NCI-H510A (cell line): ENCODE data around the gene CHD1L.
"Not testable (repeated sequence)": the region's sequence is repeated elsewhere in the genome, so short reads cannot be mapped to it uniquely, and the experiment has no call there.

Source experiments
- DNase-seq: peaks from one replicate; lab custom pipeline; 2025; lab: John Stamatoyannopoulos, UW

Gene CHD1L

DNA sequence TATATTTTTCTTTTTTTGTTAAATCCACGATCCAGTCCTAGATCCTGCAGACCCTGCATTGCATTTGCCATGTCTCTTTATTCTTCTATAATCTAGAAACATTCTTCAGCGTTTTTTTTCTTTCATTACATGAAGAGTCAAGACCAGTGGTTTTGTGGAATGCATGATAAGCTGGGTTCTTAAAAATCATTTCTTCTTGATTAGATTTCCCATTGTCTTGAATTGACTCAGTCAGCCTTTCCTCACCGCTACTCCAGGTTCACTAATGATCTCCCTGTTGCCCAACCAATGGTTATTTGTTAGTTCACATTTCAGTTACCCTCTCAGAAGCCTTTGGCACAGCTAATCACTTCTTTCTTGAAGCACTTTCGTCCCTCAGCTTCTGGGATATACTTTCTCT is 25.2 kb downstream of the CHD1L start:
- DNase-seq, result no peak

DNA sequence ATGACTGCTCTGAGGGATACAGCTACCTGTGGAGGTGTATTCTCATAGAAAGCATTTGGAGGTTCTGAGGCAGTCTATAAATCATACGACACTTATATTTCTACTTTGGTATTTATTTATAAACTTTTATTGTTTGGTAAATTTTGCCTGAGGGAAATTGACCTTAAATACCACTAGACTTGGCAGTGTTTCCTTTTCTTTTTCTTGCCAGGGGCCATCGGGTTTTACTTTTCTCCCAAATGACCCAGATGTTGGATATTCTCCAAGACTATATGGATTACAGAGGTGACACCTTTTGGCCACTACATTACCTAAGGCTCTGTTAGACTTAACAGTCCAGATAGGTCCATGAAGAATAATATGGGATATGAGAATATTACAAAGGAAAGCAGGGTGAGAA is 28.2 kb downstream of the CHD1L start:
- no peak for DNase-seq

DNA sequence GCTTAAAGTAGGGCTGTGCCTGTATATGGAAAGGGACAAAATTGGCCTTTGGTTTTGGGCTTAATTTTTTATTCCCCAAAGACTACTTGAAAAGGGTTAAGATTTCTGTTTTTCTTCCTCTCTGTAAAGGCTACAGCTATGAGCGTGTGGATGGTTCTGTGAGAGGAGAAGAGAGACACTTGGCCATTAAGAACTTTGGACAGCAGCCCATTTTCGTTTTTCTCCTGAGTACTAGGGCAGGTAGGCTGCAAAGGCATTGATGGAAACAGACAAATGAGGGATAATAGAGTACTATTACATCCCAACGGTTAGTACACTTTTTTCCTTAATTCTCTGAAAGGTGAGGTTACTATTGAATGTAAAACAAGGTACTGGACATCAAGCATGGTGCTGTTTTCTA is 29.6 kb downstream of the CHD1L start:
- DNase-seq, result no peak

DNA sequence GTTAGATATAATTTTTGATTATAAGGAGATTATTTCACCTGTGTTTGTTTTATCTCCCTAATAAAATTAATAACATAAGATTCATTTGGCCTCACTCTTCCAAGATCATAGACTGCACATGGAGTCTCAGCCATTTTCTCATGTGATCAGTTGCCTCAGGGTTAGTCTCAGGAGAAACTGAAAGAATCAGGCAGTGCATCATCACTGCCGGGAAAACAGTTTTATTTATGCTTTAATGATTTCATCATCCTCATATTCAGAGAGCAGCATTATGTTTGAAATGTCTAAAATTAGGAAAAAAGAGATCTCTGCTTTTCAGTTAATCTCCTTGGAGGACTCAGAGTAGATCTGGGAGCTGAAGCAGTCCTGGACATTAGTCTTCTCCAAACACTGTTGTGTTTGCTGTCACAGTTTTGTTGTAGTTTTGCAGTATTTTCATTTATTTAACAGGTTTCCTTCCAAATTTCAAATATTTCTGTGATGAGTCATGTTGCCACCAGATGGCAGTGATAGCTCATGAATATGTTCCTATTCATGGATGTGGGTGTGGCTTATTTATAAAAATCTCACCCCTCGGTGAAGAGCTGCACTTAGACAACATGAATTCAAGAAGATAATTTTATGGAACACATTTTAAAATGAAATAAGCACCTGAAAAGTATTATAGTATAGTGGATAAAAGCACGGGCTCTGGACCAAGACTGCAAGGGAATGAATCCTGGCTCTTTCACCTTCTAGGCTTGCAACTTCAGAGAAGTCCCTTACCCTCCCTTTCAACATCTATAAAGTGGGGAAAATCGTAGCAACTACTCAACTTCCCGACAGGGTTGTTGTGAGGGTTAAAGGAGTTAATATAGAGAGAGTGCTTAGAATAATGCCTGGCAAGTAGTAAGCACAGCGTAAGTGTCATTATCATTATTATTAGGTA is 31.2 kb downstream of the CHD1L start:
- DNase-seq, result peak; percentile 14

DNA sequence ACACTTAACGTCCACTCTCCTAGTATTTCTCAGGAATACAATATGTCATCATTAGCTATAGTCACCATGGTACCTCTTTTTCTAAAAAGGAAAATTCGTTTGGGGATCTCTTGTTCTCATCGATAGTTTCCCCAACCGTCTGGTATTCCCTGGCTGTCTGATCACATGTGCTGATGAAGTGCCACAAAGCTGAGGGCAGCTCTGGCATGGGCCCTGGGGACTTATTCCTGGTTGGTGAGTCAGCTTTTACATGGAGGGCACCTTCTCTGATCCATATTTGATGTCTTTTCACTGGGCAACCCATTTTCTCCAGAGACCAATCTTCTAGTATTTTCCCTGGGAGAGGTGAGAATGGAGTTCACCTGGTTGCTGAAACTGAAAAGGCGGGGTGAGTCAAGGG is 39.5 kb downstream of the CHD1L start:
- DNase-seq, result no peak

DNA sequence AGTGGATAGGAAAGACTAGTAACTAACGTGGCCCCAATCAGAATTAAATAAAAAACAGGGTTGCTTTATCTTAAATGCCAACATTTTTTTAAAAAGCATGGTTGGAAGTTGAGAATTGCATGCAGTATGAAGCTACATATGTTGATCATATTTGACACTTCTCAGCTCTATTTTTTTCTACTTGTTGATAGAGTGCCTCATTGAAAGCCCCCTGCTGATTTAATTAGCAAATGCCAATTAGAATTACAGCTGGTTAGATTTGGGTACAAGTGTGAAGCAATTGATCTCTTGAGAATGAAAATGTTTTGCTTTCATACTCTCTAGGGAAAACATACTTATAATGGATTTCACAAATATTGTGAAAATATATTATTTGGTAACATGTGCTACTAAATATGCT is 40.5 kb downstream of the CHD1L start:
- no peak for DNase-seq

DNA sequence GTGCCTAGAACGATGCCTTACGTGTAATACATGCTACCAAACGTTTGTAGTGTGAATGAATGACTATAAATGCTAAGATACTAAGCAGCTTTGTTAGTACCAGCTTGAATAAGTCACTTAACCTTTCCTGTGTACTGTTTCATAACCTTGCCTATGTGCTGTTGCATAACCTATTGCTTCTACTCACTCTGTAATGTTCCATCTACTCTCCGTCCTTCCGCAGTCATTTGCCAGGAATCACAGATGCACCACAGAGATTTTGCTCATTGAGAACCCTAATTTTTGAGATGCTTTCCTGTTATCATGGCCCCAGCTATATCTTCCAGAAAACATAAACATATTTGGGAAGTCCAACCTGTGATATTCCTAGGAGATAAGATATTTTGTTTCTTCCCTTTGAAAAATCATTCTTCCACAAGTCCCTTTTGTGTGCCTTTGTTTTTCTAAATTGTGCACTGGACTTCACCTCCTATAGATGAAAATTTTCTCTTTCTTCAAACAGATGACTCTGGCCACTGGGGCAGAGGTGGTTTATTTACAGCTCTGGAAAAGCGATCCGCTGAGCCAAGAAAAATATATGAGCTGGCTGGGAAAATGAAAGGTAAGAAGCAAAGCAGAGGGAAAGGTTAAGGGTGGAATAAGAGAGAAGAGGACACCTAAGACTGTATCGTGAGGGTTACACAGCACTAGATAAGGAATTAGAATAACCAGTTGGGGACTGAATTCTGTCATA is 44.8 kb downstream of the CHD1L start:
- no peak for DNase-seq

DNA sequence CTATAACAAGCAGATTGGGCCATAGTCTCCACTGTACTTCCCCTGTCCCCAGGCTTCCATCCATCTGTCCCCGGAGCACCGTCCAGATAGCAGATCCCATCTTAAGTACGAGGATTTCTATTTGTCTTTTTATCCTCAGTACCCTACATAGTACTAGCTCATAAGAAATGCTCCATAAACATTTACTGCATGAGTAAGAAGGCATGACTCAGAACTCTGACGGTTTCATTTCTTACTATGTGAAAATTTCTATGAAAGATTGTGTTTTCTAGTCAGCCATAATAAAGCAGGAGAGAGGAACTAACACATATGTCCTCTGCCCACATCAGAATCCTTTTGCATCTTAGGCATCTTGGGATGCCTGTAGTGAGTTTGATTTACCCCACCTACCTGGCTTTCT is 49.5 kb downstream of the CHD1L start:
- no peak for DNase-seq

DNA sequence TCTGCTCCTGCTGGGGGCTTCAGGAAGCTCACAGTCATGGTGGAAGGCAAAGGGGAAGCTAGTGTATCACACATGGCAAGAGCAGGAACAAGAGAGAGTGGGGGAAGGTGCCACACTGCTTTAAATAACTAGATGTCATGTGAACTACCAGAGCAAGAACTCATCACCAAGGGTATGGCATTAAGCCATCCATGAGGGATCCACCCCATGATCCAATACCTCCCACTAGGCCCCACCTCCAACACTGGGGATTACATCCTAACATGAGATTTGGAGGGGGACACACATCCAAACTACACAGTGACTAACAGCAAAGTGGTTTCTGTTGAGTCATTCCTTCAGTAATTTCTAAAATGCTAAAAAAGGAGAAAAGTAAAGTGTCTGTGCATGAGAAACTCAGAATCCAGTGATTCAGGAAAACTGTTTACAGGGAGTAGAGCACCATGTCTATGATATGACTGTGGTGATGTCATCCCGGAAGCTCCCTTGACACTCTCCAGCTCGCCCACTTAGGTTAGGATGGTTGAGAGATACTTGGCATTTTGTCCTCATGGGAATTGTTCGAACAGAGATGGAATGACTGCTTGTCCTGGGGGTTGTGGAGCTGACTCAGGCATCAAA is 50.3 kb downstream of the CHD1L start:
- no peak for DNase-seq

DNA sequence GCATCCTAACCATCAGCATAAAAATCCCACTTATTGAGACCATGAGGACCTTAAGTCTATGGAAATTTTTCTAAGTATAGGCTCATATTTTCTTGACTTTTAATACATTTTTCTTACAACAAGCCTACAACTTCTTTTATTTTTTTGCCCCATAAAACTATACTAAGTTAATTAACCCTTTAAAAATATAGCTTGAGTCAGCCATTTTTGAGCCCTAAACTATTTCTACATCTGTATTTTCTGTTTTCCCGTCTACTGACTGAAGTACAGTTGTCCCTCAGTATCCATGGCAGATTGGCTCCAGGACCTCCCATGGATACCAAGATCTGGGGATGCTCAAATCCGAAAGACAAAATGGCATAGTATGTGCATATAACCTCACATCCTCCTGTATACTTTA is 55.0 kb downstream of the CHD1L start:
- no peak for DNase-seq

DNA sequence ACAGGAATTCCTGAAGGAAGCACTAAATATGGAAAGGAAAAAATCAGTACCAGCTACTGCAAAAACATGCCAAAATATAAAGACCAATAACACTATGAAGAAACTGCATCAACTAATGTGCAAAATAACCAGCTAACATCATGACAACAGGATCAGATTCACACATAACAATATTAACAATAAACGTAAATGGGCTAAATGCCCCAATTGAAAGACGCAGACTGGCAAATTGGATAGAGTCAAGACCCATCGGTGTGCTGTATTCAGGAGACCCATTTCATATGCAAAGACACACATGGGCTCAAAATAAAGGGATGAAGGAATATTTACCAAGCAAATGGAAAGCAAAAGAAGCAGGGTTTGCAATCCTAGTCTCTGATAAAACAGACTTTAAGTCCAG is 63.3 kb downstream of the CHD1L start:
- not testable (repeated sequence) for DNase-seq

DNA sequence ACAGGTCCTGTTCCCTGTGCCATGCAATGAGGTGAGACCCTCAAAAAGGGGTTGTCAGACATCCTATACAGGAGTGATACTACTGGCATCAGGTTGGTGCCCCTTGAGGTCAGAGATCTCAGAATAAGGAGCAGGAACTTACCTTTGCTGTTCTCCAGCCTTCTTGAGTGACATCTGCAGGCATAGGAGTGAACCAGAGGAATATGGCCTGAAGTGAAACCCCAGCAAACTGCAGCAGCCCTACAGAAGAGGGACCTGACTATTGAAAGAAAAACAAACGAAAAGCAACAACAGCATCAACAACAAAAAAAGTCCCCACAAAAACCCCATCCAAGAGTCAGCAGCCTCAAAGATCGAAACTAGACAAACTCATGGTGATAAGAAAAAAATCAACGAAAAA is 74.5 kb downstream of the CHD1L start:
- no peak for DNase-seq

DNA sequence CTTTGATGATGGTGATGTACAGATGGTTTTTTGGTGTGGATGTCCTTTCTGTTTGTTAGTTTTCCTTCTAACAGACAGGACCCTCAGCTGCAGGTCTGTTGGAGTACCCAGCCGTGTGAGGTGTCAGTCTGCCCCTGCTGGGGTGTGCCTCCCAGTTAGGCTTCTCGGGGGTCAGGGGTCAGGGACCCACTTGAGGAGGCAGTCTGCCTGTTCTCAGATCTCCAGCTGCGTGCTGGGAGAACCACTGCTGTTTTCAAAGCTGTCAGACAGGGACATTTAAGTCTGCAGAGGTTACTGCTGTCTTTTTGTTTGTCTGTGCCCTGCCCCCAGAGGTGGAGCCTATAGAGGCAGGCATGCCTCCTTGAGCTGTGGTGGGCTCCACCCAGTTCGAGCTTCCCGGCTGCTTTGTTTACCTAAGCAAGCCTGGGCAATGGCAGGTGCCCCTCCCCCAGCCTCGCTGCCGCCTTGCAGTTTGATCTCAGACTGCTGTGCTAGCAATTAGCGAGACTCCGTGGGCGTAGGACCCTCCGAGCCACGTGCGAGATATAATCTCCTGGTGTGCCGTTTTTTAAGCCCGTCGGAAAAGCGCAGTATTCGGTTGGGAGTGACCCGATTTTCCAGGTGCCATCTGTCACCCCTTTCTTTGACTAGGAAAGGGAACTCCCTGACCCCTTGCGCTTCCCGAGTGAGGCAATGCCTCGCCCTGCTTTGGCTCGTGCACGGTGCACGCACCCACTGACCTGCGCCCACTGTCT is 84.6 kb downstream of the CHD1L start:
- DNase-seq, result not testable (repeated sequence)

DNA sequence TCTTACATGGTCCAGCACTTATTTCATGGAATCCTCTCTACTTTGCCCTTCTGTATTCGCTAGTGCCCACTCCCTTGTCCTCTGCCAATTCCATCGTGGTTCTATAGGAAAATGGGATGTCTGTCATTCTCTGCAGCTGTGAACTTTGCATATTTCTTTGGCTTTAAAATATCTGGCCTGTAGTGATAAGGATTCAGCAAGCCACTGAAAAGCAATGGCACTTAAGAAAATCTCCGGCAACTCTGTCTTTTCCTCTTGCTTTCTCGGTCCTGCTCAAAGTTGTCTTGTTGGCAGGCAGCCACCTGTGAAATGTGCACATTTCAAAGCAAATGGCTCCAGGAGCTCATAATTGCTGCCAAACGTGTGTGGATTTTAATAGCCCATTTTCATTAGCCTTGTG is 91.8 kb downstream of the CHD1L start:
- no peak for DNase-seq

DNA sequence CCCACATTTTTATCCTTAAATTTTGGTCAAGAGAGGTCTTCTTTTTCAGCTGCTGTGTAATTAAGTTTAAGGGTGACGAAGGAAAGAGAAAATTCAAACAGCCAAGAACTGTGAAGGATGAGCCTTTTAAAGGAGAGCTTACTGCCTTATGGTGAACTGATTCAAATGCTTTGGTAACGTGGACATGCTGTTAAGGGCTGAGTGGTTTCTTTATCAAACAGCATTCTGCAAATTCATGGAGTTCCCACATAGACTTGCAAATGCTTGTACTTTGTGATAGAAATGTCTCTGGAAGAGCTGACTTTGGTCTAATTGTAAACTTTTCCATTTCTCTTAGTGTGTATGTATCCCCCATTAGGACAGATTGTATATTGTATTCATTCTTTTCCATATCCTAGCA is 93.8 kb downstream of the CHD1L start:
- DNase-seq, result no peak

DNA sequence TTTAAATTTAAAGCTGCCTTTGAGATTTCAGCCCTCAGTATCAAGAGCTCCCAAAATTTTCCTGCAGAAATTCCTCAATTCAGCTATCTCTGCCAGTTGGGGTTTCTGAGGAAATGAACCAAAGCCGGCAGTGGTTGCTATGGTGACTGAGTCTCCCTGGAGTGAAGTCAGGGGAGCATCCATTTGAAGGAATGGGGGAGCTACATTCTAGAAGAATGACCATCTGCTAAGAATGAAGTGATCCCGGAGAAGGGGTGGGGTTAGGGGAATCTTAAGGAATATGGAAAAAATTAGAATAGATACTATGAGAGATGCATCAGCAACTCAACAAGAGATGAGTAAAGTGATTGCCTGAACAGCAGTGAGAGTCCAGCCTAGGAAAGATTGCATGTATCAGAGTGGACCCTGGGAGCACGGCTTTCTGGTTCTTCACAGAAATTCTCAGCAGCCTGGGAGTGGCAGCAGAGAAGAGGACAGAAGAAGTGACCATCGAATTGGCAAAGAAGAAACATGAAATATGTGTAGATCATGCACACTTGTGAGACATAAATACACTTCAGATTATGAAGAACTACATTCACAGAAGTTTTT is 94.7 kb downstream of the CHD1L start:
- DNase-seq, result no peak

DNA sequence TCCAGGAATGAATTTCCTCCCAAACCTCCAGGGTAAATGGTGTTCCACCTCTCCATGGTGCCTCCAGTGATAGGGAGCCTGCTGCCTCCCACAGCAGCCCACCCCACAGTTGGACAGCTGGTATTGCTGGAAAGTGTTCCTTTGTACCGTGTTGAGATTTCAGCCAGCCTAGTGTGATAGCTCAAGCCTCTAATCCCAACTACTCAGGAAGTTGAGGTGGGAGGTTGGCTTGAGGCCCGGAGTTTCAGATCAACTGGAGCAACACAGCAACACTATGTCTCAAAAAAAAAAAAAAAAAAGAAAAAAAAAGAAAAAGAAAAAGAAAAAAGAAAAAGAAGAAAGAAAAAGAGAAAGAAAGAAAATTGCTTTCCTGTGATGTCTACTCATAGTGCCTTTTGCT is 96.1 kb downstream of the CHD1L start:
- DNase-seq, result no peak

DNA sequence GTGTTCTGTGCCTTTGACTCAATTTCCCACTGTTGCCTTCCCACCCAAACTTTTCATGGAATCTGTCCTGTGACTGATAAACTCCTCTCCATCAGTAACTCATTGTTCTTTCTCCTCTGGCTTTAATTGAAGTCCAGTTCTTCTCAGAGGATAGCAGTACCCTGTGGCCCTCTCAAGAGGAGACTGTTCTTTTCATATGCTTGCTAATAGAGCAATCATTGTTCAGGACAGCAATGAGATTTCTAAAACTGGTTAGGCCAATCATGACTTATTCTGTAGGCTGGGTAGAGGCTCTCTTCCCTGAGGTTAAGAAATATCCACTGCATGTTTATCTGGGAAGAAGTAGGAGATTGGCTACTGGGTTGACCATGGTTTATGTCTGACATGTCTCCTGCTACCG is 98.8 kb downstream of the CHD1L start:
- no peak for DNase-seq
